A549 treated with Mapracorat at 1 μM for 4 hours (cell line): ENCODE results near the gene SLC3A2. TPM values are rescaled to one million over a fixed set of nuclear protein-coding genes. Genes with fewer than 3 reads are reported as not detected.

Experiments
- total RNA-seq: library from RNA; stranded (reverse); fragments of 200-300 nt; extraction: Qiagen RNA extraction; gene quantifications from 5 replicates; pipeline ENCODE4 v1.2.3, GENCODE V29; 2022

Gene SLC3A2
- 846 to 1,033 TPM (median 970 TPM) in 5 replicates for total RNA-seq

DNA sequence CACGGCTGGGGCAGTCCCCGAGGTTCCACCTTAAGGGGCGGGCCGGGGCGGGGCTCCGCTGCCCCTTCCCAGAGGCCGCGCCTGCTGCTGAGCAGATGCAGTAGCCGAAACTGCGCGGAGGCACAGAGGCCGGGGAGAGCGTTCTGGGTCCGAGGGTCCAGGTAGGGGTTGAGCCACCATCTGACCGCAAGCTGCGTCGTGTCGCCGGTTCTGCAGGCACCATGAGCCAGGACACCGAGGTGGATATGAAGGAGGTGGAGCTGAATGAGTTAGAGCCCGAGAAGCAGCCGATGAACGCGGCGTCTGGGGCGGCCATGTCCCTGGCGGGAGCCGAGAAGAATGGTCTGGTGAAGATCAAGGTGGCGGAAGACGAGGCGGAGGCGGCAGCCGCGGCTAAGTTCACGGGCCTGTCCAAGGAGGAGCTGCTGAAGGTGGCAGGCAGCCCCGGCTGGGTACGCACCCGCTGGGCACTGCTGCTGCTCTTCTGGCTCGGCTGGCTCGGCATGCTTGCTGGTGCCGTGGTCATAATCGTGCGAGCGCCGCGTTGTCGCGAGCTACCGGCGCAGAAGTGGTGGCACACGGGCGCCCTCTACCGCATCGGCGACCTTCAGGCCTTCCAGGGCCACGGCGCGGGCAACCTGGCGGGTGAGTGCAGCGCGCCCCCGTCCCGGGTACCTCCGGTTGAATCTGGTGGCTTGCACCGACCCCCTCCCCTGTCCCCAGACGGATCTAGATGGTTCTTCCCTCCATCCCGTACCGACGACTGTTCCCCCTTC, at the start of gene SLC3A2:
Gene SLC3A2 (plus strand): TSS at position 94 of the 776 bp plus-strand sequence. CDS start 128 bp downstream, at position 222.

DNA sequence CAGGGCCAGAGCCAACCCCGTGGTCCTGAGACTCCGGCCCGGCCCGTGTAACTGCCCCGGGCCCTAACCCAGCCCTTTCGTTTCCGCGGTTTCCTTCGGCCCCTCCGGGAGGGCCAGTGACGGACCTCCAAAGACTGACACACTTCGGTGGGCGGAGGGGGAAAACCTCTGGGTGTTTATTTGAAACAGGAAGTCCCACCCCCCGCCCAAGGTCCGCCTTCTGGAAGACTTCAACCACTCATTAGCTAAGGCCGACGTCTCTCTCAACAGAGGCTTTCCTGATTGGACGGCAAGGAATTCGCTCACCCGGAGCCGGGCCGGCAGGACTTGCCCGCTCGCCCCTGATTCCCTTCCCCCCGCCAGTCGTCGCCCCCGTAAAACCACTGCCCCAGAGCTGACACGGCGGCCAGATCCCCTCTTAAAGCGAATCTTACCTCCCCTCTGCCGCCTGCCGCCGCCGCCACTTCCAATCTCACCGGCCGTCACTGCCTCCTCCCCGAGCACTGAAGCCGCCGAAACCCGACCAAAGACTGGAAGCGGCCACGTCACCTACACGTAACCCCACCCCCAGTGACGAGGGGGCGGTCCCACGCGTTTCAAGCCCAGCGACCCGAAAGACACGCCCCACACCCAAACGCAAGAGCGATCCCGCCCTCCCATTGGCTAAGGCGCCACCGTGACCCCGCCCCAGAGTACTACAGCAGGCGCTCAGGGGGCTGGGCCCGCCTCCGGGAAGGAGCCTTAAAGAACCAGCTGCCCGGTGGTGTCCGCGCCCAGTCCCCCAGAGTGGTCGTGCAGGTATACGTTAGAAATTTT, 49.0 kb upstream of the SLC3A2 start, which contains the start of gene STX5:
Gene STX5 (minus strand): TSS at position 532 of the 816 bp plus-strand sequence. CDS start 808 bp downstream, outside the sequence.

DNA sequence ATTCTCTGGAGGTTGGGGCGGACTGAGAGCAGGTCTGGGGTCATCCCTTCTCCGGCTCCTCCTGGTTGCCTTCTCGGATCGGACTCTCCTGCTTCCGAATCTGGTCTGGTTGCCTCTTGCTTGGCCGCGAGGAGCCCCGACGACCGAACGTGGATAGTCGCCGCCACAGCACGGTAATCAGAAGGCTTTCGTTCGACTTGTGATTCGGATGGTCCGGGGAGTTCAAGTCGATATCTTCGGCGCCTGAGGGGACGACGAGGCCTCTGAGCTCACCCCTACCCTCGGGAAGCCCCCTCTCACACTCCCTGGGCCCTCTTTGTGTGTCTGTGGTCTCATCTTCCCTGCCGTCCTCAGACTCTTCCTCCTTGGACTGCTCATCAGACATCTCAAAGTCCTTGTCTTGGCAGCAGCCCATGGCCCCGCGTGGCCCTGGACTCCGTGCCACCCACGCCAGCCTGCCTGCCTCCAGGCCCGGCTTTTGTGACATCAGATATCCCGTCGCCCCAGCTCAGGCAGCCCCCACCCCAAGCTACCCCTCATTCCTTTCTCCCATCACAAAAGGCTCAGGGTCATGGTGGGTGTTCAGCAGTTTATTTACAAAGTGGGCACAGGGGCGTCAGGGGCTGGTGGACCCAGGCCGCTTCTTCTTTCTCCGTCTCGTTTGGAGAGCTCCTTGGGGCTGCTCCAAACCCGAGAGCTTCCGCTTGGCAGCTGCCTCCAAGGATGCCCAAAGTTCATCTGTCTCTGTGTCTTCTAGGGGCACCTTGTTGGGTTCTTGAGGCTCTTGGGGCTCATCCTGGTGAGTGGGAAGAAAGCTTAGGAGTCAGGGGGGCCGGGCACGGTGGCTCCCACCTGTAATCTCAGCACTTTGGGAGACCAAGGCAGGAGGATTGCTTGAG, 48.1 kb upstream of the SLC3A2 start, which contains the start of gene TEX54:
Gene TEX54 (minus strand): TSS at position 506 of the 899 bp plus-strand sequence.

DNA sequence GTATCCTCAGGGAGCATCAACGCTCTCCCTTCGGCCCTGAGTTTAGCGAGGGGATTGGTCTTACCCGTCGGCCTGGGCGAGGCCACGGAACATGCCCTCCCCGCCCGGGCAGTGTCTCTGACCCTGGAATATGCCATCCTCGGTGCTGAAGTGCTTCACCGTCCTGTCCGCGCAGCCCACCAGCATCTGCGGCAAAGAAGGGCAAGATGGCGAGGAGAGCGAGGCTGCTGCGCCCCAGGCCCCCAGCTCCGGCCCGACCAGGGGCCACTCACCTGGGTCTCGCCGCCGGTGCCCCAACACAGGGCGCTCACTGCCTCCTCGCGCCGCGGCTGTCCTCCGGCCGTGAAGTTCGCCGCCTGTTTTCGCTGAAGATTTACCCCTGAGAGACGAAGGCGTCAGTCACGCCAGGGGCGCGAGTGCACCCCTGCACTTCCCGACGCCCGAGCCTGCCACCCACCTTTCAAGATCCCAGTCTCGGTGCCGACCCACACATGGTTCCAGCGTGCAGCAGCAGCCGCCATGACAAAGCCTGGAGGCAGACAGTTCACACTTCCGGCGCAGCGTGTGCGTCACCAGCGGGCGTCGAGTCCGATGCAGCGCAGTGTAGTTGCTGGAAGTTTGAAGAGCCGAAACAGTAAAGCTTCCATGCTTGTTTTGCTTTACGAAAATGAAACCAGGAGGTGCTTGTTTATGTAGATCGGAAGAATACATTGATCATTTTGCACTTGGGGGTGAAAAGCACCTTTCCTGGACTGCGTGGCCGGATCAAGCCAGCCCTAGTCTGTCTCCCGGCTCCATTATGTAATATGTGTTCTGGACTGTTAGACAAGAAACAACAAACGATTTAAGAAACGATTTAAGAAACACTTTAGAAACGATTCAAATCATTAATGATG, 41.4 kb upstream of the SLC3A2 start, which contains the start of gene WDR74:
Gene WDR74 (minus strand): TSS at position 541 of the 896 bp plus-strand sequence. CDS start 20 bp downstream, at position 521.

DNA sequence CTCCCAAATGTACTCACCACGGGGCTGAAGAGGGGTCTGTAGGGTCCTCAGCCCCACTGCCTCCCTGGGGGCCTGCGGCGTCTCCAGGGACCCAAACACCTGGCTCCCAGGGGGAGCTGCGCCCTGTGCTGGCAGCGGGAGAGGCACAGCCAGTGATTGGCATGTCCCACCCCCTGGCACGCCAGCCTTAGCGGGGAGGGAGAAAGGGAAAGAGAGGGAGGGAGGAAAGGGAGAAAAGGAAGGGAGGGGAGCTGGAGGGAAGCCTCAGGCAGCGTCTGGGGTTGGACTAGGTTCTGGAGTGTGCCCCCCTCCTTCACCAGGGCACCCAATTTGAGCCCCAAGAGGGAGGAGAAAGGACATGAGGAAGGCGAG, 40.5 kb downstream of the SLC3A2 start, which contains the start of gene CHRM1:
Gene CHRM1 (minus strand): TSS at position 163 of the 372 bp plus-strand sequence. CDS start 10,263 bp downstream, outside the sequence.

Other genes starting within 250 kb of the SLC3A2 start
- gene GANAB, start 234.3 kb upstream of the SLC3A2 start, total RNA-seq = 226 to 272 TPM (median 254 TPM) in 5 replicates
- 16.6 to 22.4 TPM (median 21.4 TPM) in 5 replicates for gene INTS5, start 227.6 kb upstream of the SLC3A2 start, total RNA-seq
- gene C11orf98, start 215.7 kb upstream of the SLC3A2 start, total RNA-seq = 120 to 142 TPM (median 133 TPM) in 5 replicates
- gene CSKMT, start 215.6 kb upstream of the SLC3A2 start, total RNA-seq = 9.8 to 16.3 TPM (median 14.4 TPM) in 5 replicates
- gene UQCC3, start 209.2 kb upstream of the SLC3A2 start, total RNA-seq = 27.0 to 39.9 TPM (median 36.2 TPM) in 5 replicates
- 3.1 to 5.1 TPM (median 4.6 TPM) in 5 replicates for gene LBHD1, start 208.6 kb upstream of the SLC3A2 start, total RNA-seq
- gene UBXN1, start 201.8 kb upstream of the SLC3A2 start, total RNA-seq = 102 to 125 TPM (median 116 TPM) in 5 replicates
- 0.06 to 0.24 TPM (median 0.09 TPM) in 4 of 5 replicates, not detected in the other for gene LRRN4CL, start 191.4 kb upstream of the SLC3A2 start, total RNA-seq
- gene BSCL2, start 173.5 kb upstream of the SLC3A2 start, total RNA-seq = 54.7 to 81.4 TPM (median 71.3 TPM) in 5 replicates
- not detected in 5 replicates for gene GNG3, start 173.2 kb upstream of the SLC3A2 start, total RNA-seq
- gene HNRNPUL2, start 153.4 kb upstream of the SLC3A2 start, total RNA-seq = 36.4 to 41.5 TPM (median 40.5 TPM) in 5 replicates
- gene TTC9C, start 152.4 kb upstream of the SLC3A2 start, total RNA-seq = 28.9 to 34.9 TPM (median 31.7 TPM) in 5 replicates
- gene ZBTB3, start 126.7 kb upstream of the SLC3A2 start, total RNA-seq = 1.1 to 1.8 TPM (median 1.6 TPM) in 5 replicates
- 165 to 180 TPM (median 178 TPM) in 5 replicates for gene POLR2G, start 119.3 kb upstream of the SLC3A2 start, total RNA-seq
- gene TAF6L, start 109.5 kb upstream of the SLC3A2 start, total RNA-seq = 11.7 to 16.5 TPM (median 12.7 TPM) in 5 replicates
- 78.3 to 95.8 TPM (median 85.2 TPM) in 5 replicates for gene TMEM179B, start 93.5 kb upstream of the SLC3A2 start, total RNA-seq
- gene TMEM223, start 88.9 kb upstream of the SLC3A2 start, total RNA-seq = 18.5 to 27.8 TPM (median 26.5 TPM) in 5 replicates
- 41.1 to 56.6 TPM (median 51.1 TPM) in 5 replicates for gene NXF1, start 75.5 kb upstream of the SLC3A2 start, total RNA-seq
- 19.5 to 24.9 TPM (median 24.1 TPM) in 5 replicates for gene STX5, start 48.8 kb upstream of the SLC3A2 start, total RNA-seq
- gene TEX54, start 48.1 kb upstream of the SLC3A2 start, total RNA-seq = not detected in 5 replicates
- gene WDR74, start 41.3 kb upstream of the SLC3A2 start, total RNA-seq = 74.3 to 86.7 TPM (median 77.3 TPM) in 5 replicates
- 0.06 to 0.21 TPM (median 0.10 TPM) in 5 replicates for gene CHRM1, start 40.5 kb downstream of the SLC3A2 start, total RNA-seq
- gene SLC22A6, start 104.1 kb downstream of the SLC3A2 start, total RNA-seq = not detected in 5 replicates
- gene SLC22A8, start 134.9 kb downstream of the SLC3A2 start, total RNA-seq = not detected in 5 replicates